ENCODE results near the gene PRKAG2. TPM values are rescaled to one million over a fixed set of nuclear protein-coding genes. Genes with fewer than 3 reads are reported as not detected.

PRKAG2 gene
- total RNA-seq, 1 donor from 2014 or later: 130 TPM

DNA sequence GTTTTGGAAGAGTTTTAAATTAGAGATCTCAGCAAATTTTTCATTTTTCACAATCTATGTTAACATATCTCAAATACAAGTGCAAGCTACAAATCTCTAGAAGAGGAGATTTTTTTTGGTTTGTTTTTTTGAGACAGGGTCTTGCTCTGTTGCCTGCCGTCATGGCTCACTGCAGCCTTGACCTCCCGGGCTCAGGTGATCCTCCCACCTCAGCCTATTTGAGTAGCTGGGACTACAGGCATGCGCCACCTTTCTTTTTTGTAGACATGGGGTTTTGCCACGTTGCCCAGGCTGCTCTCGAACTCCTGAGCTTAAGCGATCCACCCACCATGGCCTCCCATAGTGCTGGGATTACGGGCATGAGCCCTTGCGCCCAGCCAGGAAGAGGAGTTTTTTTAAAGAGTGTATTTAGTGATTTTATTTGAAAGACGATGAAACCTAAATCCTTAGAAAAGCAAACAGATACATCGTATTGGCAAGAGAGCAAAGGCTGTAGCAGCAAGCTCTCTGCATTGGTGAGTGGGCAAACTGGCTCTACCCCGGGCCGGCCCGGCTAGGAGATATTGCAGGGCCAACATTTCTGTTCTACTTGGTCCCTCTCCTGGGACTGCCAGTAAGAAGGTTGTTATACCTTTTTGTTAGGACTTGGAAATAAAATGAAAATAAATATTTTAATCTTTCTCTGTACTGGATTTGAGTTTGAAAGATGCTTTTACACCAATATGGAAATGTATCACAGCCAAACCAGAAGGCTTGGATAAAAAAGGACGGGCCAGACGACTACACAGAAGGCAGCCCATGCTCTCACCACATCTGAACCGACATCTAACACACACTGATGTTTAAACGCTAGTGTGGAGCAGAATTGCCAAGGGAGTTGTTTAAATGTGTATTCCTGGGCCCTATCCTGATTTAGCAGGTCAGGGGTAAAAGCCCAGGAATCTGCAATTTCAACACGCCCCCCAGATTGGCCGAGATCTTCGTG is 307.7 kb downstream of the PRKAG2 start:
- H3K4me1 ChIP-seq: peaks cover 12% of the 10 kb centered on the region
- H3K9me3 ChIP-seq (replicated peaks): no peaks in the 10 kb centered on the region
- intact Hi-C loops (cut with micrococcal nuclease): no loop called here
- H3K27ac ChIP-seq (replicated peaks): no peak overlapping the region
- H3K36me3 ChIP-seq: peaks cover 38% of the 10 kb centered on the region
- TF ChIP-seq, protein P1, sequence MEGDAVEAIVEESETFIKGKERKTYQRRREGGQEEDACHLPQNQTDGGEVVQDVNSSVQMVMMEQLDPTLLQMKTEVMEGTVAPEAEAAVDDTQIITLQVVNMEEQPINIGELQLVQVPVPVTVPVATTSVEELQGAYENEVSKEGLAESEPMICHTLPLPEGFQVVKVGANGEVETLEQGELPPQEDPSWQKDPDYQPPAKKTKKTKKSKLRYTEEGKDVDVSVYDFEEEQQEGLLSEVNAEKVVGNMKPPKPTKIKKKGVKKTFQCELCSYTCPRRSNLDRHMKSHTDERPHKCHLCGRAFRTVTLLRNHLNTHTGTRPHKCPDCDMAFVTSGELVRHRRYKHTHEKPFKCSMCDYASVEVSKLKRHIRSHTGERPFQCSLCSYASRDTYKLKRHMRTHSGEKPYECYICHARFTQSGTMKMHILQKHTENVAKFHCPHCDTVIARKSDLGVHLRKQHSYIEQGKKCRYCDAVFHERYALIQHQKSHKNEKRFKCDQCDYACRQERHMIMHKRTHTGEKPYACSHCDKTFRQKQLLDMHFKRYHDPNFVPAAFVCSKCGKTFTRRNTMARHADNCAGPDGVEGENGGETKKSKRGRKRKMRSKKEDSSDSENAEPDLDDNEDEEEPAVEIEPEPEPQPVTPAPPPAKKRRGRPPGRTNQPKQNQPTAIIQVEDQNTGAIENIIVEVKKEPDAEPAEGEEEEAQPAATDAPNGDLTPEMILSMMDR (IDR thresholded peaks at IDR 0.05; ENCODE audit: borderline replicate concordance): no peak
- no peak for DNase-seq
- H3K27me3 ChIP-seq (ENCODE audit: low read depth): no peaks in the 10 kb centered on the region
- H3K4me3 ChIP-seq: no peak overlapping the region

DNA sequence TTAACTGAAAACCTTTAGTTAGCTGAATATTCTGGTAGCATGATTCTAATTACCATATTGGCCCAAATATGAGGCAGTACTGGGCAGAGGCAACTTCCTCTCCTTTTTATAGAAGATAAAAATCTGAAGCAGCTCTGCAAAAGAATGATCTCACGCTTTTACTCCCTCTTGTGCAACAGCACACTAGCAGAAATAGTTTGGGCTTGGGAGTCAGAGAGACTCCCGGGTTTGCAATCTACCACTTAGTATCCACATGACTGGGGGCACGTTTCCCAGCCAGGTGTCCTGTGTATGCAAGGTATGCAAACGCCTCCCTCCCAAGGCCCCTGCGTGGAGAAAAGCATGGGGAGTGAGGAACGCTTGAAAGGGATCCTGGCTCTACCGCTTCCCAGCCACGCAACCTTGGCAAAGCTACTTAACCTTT is 310.0 kb downstream of the PRKAG2 start:
- Histone ChIP-seq H3K4me1 (peaks cover 12% of the 10 kb centered on the region), H3K9me3 (replicated peaks) (no peaks in the 10 kb centered on the region), H3K36me3 (peaks cover 58% of the 10 kb centered on the region), H3K4me3 (no peak overlapping the region), H3K27me3 (ENCODE audit: low read depth) (no peaks in the 10 kb centered on the region), H3K27ac (replicated peaks) (peak overlapping the region; percentile 55)
- intact Hi-C loops (cut with micrococcal nuclease): no loop called here
- DNase-seq: no peak
- TF ChIP-seq, protein P1 (IDR thresholded peaks at IDR 0.05; ENCODE audit: borderline replicate concordance): no peak

DNA sequence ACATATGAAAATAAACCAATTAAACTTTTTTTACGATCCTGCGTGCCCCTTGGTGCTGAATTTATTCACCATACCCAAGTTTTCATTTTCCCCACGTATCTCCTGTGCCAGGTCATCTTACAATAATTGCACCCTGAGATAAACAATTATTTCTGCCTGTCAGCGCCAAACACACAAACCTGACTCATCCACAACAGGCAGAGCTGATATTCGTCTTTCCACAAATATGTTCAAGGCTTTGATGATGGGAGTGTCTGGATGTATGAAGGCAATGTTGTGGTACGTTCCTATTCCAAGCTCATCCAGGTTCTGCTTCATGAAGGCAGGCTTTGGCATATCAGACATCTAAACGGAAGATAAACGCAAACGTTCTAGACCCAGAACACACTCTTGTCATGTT is 311.4 kb downstream of the PRKAG2 start:
- TF ChIP-seq, protein P1 (IDR thresholded peaks at IDR 0.05; ENCODE audit: borderline replicate concordance): no peak
- no peak for DNase-seq
- Histone ChIP-seq H3K36me3 (peaks cover 70% of the 10 kb centered on the region), H3K4me1 (peaks cover 12% of the 10 kb centered on the region), H3K27me3 (ENCODE audit: low read depth) (no peaks in the 10 kb centered on the region), H3K4me3 (no peak overlapping the region), H3K9me3 (replicated peaks) (no peaks in the 10 kb centered on the region), H3K27ac (replicated peaks) (no peak overlapping the region)
- intact Hi-C loops (cut with micrococcal nuclease): no loop called here

DNA sequence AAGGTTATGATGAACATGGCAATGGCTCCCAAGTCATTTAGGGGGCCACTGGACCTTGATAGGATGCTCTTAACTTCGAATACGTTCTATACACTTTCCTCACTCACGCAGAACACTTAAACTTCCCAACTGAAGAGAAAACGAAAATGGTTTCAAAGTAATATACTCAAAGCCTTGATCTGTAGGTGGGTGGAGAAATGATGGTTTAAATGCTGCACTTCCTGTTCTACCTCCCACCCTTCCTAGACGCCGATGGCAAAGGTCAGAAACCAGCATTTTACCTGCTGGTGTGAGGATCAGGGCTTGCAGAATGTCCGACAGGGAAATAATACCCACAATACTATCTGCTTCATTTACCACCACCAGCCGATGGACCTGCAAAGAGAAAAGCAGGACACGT is 316.7 kb downstream of the PRKAG2 start:
- Histone ChIP-seq H3K4me1 (no peaks in the 10 kb centered on the region), H3K36me3 (peaks cover 90% of the 10 kb centered on the region), H3K27ac (replicated peaks) (no peak overlapping the region), H3K9me3 (replicated peaks) (no peaks in the 10 kb centered on the region), H3K27me3 (ENCODE audit: low read depth) (no peaks in the 10 kb centered on the region), H3K4me3 (no peak overlapping the region)
- intact Hi-C loops (cut with micrococcal nuclease): no loop called here
- DNase-seq: no peak
- TF ChIP-seq, protein P1 (IDR thresholded peaks at IDR 0.05; ENCODE audit: borderline replicate concordance): no peak

DNA sequence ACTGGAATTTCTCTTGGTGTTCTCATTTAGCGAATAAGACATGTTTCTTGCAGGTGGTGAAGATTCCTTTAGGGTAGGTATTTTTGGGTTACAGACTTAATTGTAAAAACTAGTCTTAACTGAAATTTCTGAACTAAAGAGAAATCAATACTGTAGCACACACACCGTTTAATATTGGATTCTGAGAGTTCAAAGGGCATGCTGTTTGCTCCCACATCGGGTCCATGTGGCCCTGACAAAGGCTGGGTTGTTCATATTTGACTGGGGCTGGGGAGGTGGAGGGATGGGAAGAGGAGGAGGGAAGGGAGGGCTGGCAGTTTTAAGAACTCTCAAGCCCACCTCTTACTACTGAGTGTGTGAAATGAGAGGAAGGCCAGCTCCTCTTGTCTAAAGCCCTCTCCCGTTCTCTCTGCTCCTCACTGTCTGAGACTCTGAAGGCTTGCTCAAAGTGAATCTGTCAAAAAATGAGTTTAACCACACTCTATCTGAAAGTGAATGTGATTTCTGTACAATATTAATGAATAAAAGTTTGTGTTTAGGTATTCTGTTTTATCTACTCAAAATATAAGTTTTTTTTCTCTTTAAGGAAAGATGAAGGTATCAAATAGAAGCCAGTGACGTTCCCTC is 317.2 kb downstream of the PRKAG2 start:
- DNase-seq: no peak
- TF ChIP-seq, protein P1 (IDR thresholded peaks at IDR 0.05; ENCODE audit: borderline replicate concordance): no peak
- Histone ChIP-seq H3K27ac (replicated peaks) (no peak overlapping the region), H3K4me3 (no peak overlapping the region), H3K9me3 (replicated peaks) (no peaks in the 10 kb centered on the region), H3K36me3 (peaks cover 86% of the 10 kb centered on the region), H3K27me3 (ENCODE audit: low read depth) (no peaks in the 10 kb centered on the region), H3K4me1 (no peaks in the 10 kb centered on the region)
- intact Hi-C loops (cut with micrococcal nuclease): no loop called here
